Activated CD4-positive, alpha-beta memory T cell treated with anti-CD3 and anti-CD28 coated beads for 36 hours (primary cell): ENCODE measurements around the gene JMJD4. TPM values are rescaled to one million over a fixed set of nuclear protein-coding genes. Genes with fewer than 3 reads are reported as not detected.
A peak's percentile ranks its signal among the peaks of the same experiment; 100 is the strongest.

ENCODE experiments used
- CTCF ChIA-PET: fragments of 350-600 bp; sonication (Branson Sonifier 250); formaldehyde crosslinking; loops from one replicate; lab custom pipeline; 2021; ENCODE audit warnings: antibody characterized with exemption, inconsistent platforms; lab: Charles Lee
- POLR2A ChIA-PET: fragments of 350-600 bp; sonication (Branson Sonifier 250); formaldehyde crosslinking; loops from one replicate; lab custom pipeline; 2021; ENCODE audit warnings: antibody characterized with exemption; lab: Charles Lee
- DNase-seq: peaks from one replicate; pipeline ENCODE4 v3.0.0-alpha.2; 2020
- H3K27ac Mint-ChIP-seq: one replicate; pipeline ENCODE4 v1.8.0; 2021; ENCODE audit warnings: mixed read lengths
- H3K27me3 Mint-ChIP-seq: one replicate; pipeline ENCODE4 v1.8.0; 2021; ENCODE audit warnings: mixed read lengths
- H3K36me3 Mint-ChIP-seq: one replicate; pipeline ENCODE4 v1.8.0; 2021; ENCODE audit warnings: mixed read lengths
- H3K4me1 Mint-ChIP-seq: one replicate; pipeline ENCODE4 v1.8.0; 2021; ENCODE audit warnings: low read depth, mixed read lengths
- H3K4me3 Mint-ChIP-seq: one replicate; pipeline ENCODE4 v1.8.0; 2021; ENCODE audit warnings: mild to moderate bottlenecking, mixed read lengths
- H3K9me3 Mint-ChIP-seq: one replicate; pipeline ENCODE4 v1.8.0; 2021; ENCODE audit warnings: mixed read lengths
- intact Hi-C: fragments of 100-400 bp; cut with micrococcal nuclease; formaldehyde crosslinking; loops from one replicate; pipeline ENCODE4 v1.15.1; 2023
- total RNA-seq, 2 experiments: library from RNA; stranded (reverse); gene quantifications; one replicate each; pipeline ENCODE4 v1.2.3, GENCODE V29; 2021

JMJD4 gene
- total RNA-seq, 2 experiments from 2014 or later, result 15.2 to 16.1 TPM

GRCh38 chr1:227736814-227737432, 1.8 kb upstream of the JMJD4 start:
- peaks cover 11% of the 10 kb centered on the region for H3K36me3 Mint-ChIP-seq
- H3K4me1 Mint-ChIP-seq, result peaks cover 48% of the 10 kb centered on the region
- no peak overlapping the region for H3K27ac Mint-ChIP-seq
- ChIA-PET POLR2A (no interaction called here), CTCF (no interaction called here)
- no peaks in the 10 kb centered on the region for H3K9me3 Mint-ChIP-seq
- intact Hi-C loops, result loop anchor here (10.0 kb wide), 1 partner anchor 428 kb away; the partner anchor contains the start of gene IBA57
- no peak for DNase-seq
- no peaks in the 10 kb centered on the region for H3K27me3 Mint-ChIP-seq
- peak overlapping the region; percentile 26 for H3K4me3 Mint-ChIP-seq

GRCh38 chr1:227735539-227736285, 610 bp upstream of the JMJD4 start:
- Mint-ChIP-seq H3K27me3 (no peaks in the 10 kb centered on the region), H3K9me3 (no peaks in the 10 kb centered on the region), H3K27ac (peak overlapping the region; percentile 79), H3K4me3 (peak overlapping the region; percentile 94), H3K36me3 (peaks cover 10% of the 10 kb centered on the region), H3K4me1 (peaks cover 43% of the 10 kb centered on the region)
- POLR2A ChIA-PET, result interaction anchor here (1.0 kb wide), 1 partner anchor 24 kb away, joined by 4 read pairs; no protein-coding TSS in a partner anchor
- peak; percentile 23 for DNase-seq
- CTCF ChIA-PET, result interaction anchor here (0.8 to 1.9 kb wide), 2 partner anchors 23 to 26 kb away, joined by 3 to 5 read pairs; no protein-coding TSS in a partner anchor
- intact Hi-C loops, result loop anchor here (1.0 to 10.0 kb wide), 5 partner anchors 27 to 429 kb away; partner anchors contain the start of genes IBA57 and ZNF678

- H3K27me3 Mint-ChIP-seq, result no peaks in the 10 kb centered on the region
- intact Hi-C loops, result loop anchor here (2.0 to 10.0 kb wide), 3 partner anchors 28 to 430 kb away; partner anchors contain the start of gene IBA57
- ChIA-PET POLR2A (interaction anchor here (0.9 to 1.0 kb wide), 2 partner anchors 25 to 171 kb away, joined by 4 read pairs; partner anchors contain the start of gene ZNF678), CTCF (interaction anchor here (0.6 to 1.9 kb wide), 3 partner anchors 24 to 211 kb away, joined by 3 to 5 read pairs (median 5); no protein-coding TSS in a partner anchor)
- H3K4me3 Mint-ChIP-seq, result peak overlapping the region; percentile 94
- H3K27ac Mint-ChIP-seq, result peak overlapping the region; percentile 50
- DNase-seq, result peak; percentile 22
- peaks cover 8% of the 10 kb centered on the region for H3K36me3 Mint-ChIP-seq
- H3K4me1 Mint-ChIP-seq, result peaks cover 41% of the 10 kb centered on the region
- H3K9me3 Mint-ChIP-seq, result no peaks in the 10 kb centered on the region
Observed at GRCh38 chr1:227734546-227734855, 601 bp downstream of the JMJD4 start.

- ChIA-PET CTCF (interaction anchor here (0.6 to 1.9 kb wide), 2 partner anchors 28 to 212 kb away, joined by 5 read pairs; no protein-coding TSS in a partner anchor), POLR2A (interaction anchor here (0.9 kb wide), 1 partner anchor 171 kb away, joined by 4 read pairs; the partner anchor contains the start of gene ZNF678)
- Mint-ChIP-seq H3K4me1 (peaks cover 45% of the 10 kb centered on the region), H3K36me3 (peaks cover 8% of the 10 kb centered on the region), H3K4me3 (peak overlapping the region; percentile 94), H3K27ac (peak overlapping the region; percentile 56), H3K9me3 (no peaks in the 10 kb centered on the region), H3K27me3 (no peaks in the 10 kb centered on the region)
- intact Hi-C loops, result loop anchor here (2.0 to 10.0 kb wide), 3 partner anchors 29 to 431 kb away; partner anchors contain the start of gene IBA57
- DNase-seq, result no peak
Observed at GRCh38 chr1:227733751-227734545, 1.2 kb downstream of the JMJD4 start.

- no peaks in the 10 kb centered on the region for H3K27me3 Mint-ChIP-seq
- ChIA-PET POLR2A (no interaction called here), CTCF (no interaction called here)
- peaks cover 8% of the 10 kb centered on the region for H3K36me3 Mint-ChIP-seq
- H3K9me3 Mint-ChIP-seq, result no peaks in the 10 kb centered on the region
- intact Hi-C loops, result loop anchor here (10.0 kb wide), 1 partner anchor 431 kb away; the partner anchor contains the start of gene IBA57
- H3K4me3 Mint-ChIP-seq, result peak overlapping the region; percentile 94
- DNase-seq, result no peak
- H3K27ac Mint-ChIP-seq, result no peak overlapping the region
- peaks cover 46% of the 10 kb centered on the region for H3K4me1 Mint-ChIP-seq
Observed at GRCh38 chr1:227733309-227733705, 1.8 kb downstream of the JMJD4 start.

GRCh38 chr1:227732586-227733308, 2.4 kb downstream of the JMJD4 start:
- H3K27ac Mint-ChIP-seq, result no peak overlapping the region
- peaks cover 1% of the 10 kb centered on the region for H3K27me3 Mint-ChIP-seq
- H3K4me3 Mint-ChIP-seq, result peak overlapping the region; percentile 94
- CTCF ChIA-PET, result interaction anchor here (0.6 kb wide), 1 partner anchor 661 kb away, joined by 3 read pairs; no protein-coding TSS in a partner anchor
- DNase-seq, result no peak
- POLR2A ChIA-PET, result no interaction called here
- H3K9me3 Mint-ChIP-seq, result no peaks in the 10 kb centered on the region
- H3K4me1 Mint-ChIP-seq, result peaks cover 49% of the 10 kb centered on the region
- intact Hi-C loops, result loop anchor here (10.0 kb wide), 1 partner anchor 432 kb away; the partner anchor contains the start of gene IBA57
- H3K36me3 Mint-ChIP-seq, result peaks cover 8% of the 10 kb centered on the region

- intact Hi-C loops, result loop anchor here (10.0 kb wide), 1 partner anchor 433 kb away; the partner anchor contains the start of gene IBA57
- Mint-ChIP-seq H3K36me3 (peaks cover 8% of the 10 kb centered on the region), H3K4me3 (no peak overlapping the region), H3K27me3 (peaks cover 1% of the 10 kb centered on the region), H3K27ac (no peak overlapping the region), H3K4me1 (peaks cover 43% of the 10 kb centered on the region), H3K9me3 (no peaks in the 10 kb centered on the region)
- ChIA-PET POLR2A (no interaction called here), CTCF (interaction anchor here (0.6 to 2.6 kb wide), 3 partner anchors 31 to 660 kb away, joined by 3 to 14 read pairs (median 4); no protein-coding TSS in a partner anchor)
- DNase-seq, result no peak
Observed at GRCh38 chr1:227731696-227732585, 3.2 kb downstream of the JMJD4 start.

GRCh38 chr1:227731241-227731677, 3.8 kb downstream of the JMJD4 start:
- peaks cover 39% of the 10 kb centered on the region for H3K4me1 Mint-ChIP-seq
- POLR2A ChIA-PET, result no interaction called here
- intact Hi-C loops, result loop anchor here (10.0 kb wide), 1 partner anchor 434 kb away; the partner anchor contains the start of gene IBA57
- peaks cover 8% of the 10 kb centered on the region for H3K36me3 Mint-ChIP-seq
- no peaks in the 10 kb centered on the region for H3K9me3 Mint-ChIP-seq
- H3K27ac Mint-ChIP-seq, result no peak overlapping the region
- peaks cover 4% of the 10 kb centered on the region for H3K27me3 Mint-ChIP-seq
- H3K4me3 Mint-ChIP-seq, result no peak overlapping the region
- DNase-seq, result no peak
- CTCF ChIA-PET, result interaction anchor here (1.2 to 2.8 kb wide), 4 partner anchors 32 to 222 kb away, joined by 4 to 14 read pairs (median 7); no protein-coding TSS in a partner anchor

GRCh38 chr1:227730630-227731151, 4.4 kb downstream of the JMJD4 start:
- CTCF ChIA-PET, result interaction anchor here (1.1 to 2.8 kb wide), 5 partner anchors 32 to 223 kb away, joined by 3 to 14 read pairs (median 6); no protein-coding TSS in a partner anchor
- peaks cover 8% of the 10 kb centered on the region for H3K36me3 Mint-ChIP-seq
- no peaks in the 10 kb centered on the region for H3K9me3 Mint-ChIP-seq
- no peak for DNase-seq
- peaks cover 4% of the 10 kb centered on the region for H3K27me3 Mint-ChIP-seq
- no peak overlapping the region for H3K4me3 Mint-ChIP-seq
- intact Hi-C loops, result loop anchor here (10.0 kb wide), 1 partner anchor 434 kb away; the partner anchor contains the start of gene IBA57
- POLR2A ChIA-PET, result no interaction called here
- H3K4me1 Mint-ChIP-seq, result peaks cover 33% of the 10 kb centered on the region
- H3K27ac Mint-ChIP-seq, result no peak overlapping the region
